DOHH2 (cell line): Measurements from ENCODE around the gene CRIM1.

Experiments
- CTCF ChIP-seq: fragments of 200-600 bp; sonication (generic); IDR thresholded peaks from one replicate; pipeline ENCODE4 v1.5.1; 2014; ENCODE audit warnings: antibody characterized with exemption, mild to moderate bottlenecking, low read depth, low read length; ENCODE audit not compliant: poor library complexity, severe bottlenecking
- EZH2phosphoT487 ChIP-seq: fragments of 200-600 bp; sonication (generic); IDR thresholded peaks from 2 replicates; pipeline ENCODE4 v1.6.1; 2017; ENCODE audit warnings: borderline replicate concordance, mild to moderate bottlenecking, antibody characterized with exemption, low read length, moderate library complexity, mixed read lengths

- TF ChIP-seq CTCF (no peak), EZH2phosphoT487 (no peak)
These were observed 76.9 kb downstream of the CRIM1 start for GRCh38 chr2:36432479-36432878.
